ENCODE results near the gene CDCA7L.
A peak's percentile ranks its signal among the peaks of the same experiment; 100 is the strongest.
"Not testable (repeated sequence)": the region's sequence is repeated elsewhere in the genome, so short reads cannot be mapped to it uniquely, and the experiment has no call there.

Gene CDCA7L

GRCh38 chr7:21887353-21887752 lies 58.3 kb downstream of the CDCA7L start:
- no peak for TF ChIP-seq JUND (IDR thresholded peaks at IDR 0.05; ENCODE audit: low read depth)
- DNase-seq (ENCODE audit: low read depth in 1 of 2, low spot score in 1 of 2): no peak
- in situ Hi-C loops (cut with HindIII; ENCODE audit: low pct_unique_long_range_greater_than_20kb, low sequenced_read_pairs): no loop called here

DNA sequence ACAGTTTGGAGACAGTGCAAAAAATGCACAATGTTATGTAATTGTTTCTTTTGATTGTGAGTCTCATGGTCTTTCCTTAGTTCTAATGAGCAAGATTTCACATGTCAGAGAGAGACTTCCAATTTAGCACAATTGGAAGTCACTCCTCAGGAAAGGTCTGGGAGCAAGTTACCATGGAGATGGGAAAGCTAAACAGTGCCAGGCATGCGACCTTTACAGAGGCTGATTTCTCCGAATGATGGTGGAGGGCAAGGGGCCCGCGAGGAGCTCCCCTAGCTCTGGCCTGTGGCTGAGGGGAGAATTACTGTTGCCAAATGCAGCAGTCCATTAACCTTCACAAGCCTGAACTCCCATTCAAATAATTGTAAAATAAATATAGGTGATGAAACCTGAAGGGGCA lies 59.3 kb downstream of the CDCA7L start:
- no peak for DNase-seq (ENCODE audit: low read depth in 1 of 2, low spot score in 1 of 2)
- in situ Hi-C loops (cut with HindIII; ENCODE audit: low pct_unique_long_range_greater_than_20kb, low sequenced_read_pairs): no loop called here
- no peak for TF ChIP-seq JUND (IDR thresholded peaks at IDR 0.05; ENCODE audit: low read depth)

DNA sequence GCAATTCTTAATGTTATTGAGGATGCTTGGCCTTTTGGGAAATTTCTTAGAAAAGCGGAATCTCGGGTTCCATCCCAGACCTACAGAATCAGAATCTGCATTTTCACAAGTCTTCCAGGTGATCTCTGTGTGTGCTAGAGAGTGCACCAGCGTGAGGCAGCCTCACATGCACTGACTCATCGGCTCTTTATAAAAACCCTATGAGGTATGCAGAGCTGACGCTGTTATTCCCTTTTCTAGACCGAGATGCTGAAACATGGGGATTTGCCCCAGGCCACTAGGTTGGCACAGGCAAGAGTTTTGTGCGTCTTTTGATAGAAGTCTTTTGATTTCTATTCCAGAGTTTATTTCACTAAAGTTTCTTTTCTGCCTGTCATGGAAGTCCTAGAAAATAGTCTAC lies 61.2 kb downstream of the CDCA7L start:
- in situ Hi-C loops (cut with HindIII; ENCODE audit: low pct_unique_long_range_greater_than_20kb, low sequenced_read_pairs): no loop called here
- no peak for TF ChIP-seq JUND (IDR thresholded peaks at IDR 0.05; ENCODE audit: low read depth)
- no peak for DNase-seq (ENCODE audit: low read depth in 1 of 2, low spot score in 1 of 2)

- DNase-seq (ENCODE audit: low read depth in 1 of 2, low spot score in 1 of 2); in situ Hi-C loops (cut with HindIII; ENCODE audit: low pct_unique_long_range_greater_than_20kb, low sequenced_read_pairs): not testable (repeated sequence)
These were observed 62.2 kb downstream of the CDCA7L start for GRCh38 chr7:21883501-21883900.

DNA sequence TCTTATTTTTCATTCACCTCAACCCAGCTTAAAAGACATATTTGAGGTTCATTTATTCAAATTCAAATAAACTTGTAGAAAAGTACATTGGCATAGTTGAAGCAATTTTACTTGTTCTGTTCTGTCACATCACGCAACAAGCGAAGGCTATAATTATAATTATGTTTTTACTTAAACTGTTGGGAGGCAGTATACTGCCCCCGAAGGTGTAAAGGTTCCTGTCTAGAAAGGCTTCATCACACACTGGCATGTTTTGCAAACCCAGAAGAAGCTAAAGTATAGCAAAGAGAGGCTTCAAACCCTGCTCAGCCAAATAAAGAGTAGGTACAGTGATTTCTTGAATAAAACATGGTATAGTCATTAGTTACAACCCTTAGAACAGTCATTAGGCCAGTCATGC lies 62.6 kb downstream of the CDCA7L start:
- in situ Hi-C loops (cut with HindIII; ENCODE audit: low pct_unique_long_range_greater_than_20kb, low sequenced_read_pairs): no loop called here
- no peak for DNase-seq (ENCODE audit: low read depth in 1 of 2, low spot score in 1 of 2)
- no peak for TF ChIP-seq JUND (IDR thresholded peaks at IDR 0.05; ENCODE audit: low read depth)

GRCh38 chr7:21869785-21870402 lies 75.8 kb downstream of the CDCA7L start:
- no peak for TF ChIP-seq JUND (IDR thresholded peaks at IDR 0.05; ENCODE audit: low read depth)
- in situ Hi-C loops (cut with HindIII; ENCODE audit: low pct_unique_long_range_greater_than_20kb, low sequenced_read_pairs): no loop called here
- DNase-seq (ENCODE audit: low read depth in 1 of 2, low spot score in 1 of 2): peak in 1 of 2 experiments; percentile 22

DNA sequence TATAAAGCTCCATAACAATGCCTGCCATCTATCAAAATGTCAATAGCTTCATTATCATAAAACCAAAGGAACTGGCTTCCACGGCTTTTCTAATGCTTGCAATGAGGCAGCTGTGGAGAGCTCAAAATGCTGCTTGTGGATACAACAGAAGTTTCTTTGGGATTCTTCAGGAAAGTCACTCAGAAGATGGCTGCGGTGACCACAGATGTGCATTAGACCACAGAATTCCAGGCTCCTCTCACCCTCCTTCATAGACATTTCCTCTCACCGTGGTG lies 77.2 kb downstream of the CDCA7L start:
- no peak for DNase-seq (ENCODE audit: low read depth in 1 of 2, low spot score in 1 of 2)
- no peak for TF ChIP-seq JUND (IDR thresholded peaks at IDR 0.05; ENCODE audit: low read depth)
- in situ Hi-C loops (cut with HindIII; ENCODE audit: low pct_unique_long_range_greater_than_20kb, low sequenced_read_pairs): no loop called here

GRCh38 chr7:21867816-21868575 lies 77.7 kb downstream of the CDCA7L start:
- in situ Hi-C loops (cut with HindIII; ENCODE audit: low pct_unique_long_range_greater_than_20kb, low sequenced_read_pairs): no loop called here
- no peak for TF ChIP-seq JUND (IDR thresholded peaks at IDR 0.05; ENCODE audit: low read depth)
- no peak for DNase-seq (ENCODE audit: low read depth in 1 of 2, low spot score in 1 of 2)

DNA sequence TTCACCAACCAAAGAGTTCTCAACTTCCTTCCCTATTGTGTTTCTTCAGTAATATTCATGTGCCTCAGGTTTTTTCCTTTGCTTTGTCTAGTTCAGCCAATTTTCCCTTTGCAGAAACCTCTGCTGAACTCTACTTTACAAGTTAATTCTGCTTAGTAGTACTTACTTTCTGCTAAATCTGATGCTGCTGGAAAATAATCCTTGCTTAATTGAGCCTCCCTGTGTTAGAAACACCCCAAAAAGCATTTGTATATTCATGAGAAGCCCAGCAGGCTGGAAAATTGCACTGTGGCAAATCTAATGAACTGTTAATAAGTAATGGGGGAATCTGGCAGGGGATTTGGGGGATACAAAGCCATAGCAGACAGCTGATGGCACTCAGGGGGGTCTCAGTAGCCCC lies 78.5 kb downstream of the CDCA7L start:
- in situ Hi-C loops (cut with HindIII; ENCODE audit: low pct_unique_long_range_greater_than_20kb, low sequenced_read_pairs): no loop called here
- no peak for TF ChIP-seq JUND (IDR thresholded peaks at IDR 0.05; ENCODE audit: low read depth)
- no peak for DNase-seq (ENCODE audit: low read depth in 1 of 2, low spot score in 1 of 2)

DNA sequence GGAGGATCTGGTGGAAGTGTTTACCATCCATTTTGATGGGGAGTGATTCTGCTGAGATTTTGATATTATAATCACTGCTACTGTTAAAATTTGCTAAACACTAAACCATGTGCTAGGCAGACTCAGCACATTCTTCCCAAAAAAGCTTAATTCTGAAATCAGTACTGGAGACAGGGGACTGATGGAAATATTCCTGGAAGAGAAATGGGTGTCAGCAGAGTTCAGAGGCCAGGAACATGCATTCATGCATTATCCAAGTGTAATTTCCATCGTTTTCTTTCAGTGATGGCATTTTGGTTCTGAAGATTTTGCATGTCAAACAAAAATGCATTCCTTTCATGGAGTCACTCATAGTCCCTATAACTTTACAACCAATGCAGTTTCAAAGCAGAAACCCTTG lies 79.0 kb downstream of the CDCA7L start:
- DNase-seq (ENCODE audit: low read depth in 1 of 2, low spot score in 1 of 2): no peak
- no peak for TF ChIP-seq JUND (IDR thresholded peaks at IDR 0.05; ENCODE audit: low read depth)
- in situ Hi-C loops (cut with HindIII; ENCODE audit: low pct_unique_long_range_greater_than_20kb, low sequenced_read_pairs): no loop called here

DNA sequence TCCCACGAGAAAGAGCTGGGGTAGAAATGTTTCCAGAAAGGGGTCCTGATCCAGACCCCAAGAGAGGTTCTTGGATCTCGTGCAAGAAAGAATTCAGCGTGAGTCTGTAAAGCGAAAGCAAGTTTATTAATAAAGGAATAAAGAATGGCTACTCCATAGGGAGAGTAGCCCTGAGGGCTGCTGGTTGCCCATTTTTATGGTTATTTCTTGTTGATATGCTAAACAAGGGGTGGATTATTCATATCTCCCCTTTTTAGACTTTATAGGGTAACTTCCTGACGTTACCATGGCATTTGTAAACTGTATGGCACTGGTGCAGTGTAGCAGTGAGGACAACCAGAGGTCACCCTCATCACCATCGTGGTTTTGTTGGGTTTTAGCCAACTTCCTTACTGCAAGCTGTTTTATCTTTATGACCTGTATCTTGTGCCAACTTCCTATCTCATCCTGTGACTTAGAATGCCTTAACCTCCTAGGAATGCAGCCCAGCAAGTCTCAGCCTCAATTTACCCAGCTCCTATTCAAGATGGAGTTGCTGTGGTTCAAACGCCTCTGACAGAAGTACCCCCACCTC lies 80.0 kb downstream of the CDCA7L start:
- DNase-seq (ENCODE audit: low read depth in 1 of 2, low spot score in 1 of 2); in situ Hi-C loops (cut with HindIII; ENCODE audit: low pct_unique_long_range_greater_than_20kb, low sequenced_read_pairs): not testable (repeated sequence)

DNA sequence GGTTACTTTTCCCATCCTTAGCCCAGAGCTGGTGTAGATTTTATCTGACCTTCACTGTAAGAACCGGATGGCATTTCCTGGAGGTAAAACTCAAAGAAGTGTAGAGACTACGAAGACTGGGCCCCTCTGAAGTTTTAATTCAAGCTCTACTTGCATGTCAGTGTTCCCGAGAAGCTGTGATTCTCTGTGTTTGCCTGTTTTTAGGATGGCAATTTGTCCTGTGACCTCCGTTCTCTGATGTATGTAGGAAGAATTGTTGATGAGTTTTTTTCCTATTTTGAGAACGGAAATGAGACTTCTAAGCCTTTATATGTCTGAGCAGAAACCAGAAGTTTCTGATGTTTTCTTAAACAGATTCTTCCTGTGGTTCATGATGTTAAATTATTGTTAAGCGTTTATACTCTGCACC lies 94.1 kb downstream of the CDCA7L start:
- DNase-seq (ENCODE audit: low read depth in 1 of 2, low spot score in 1 of 2): peak in 1 of 2 experiments; percentile 14
- TF ChIP-seq JUND (IDR thresholded peaks at IDR 0.05; ENCODE audit: low read depth): no peak
- in situ Hi-C loops (cut with HindIII; ENCODE audit: low pct_unique_long_range_greater_than_20kb, low sequenced_read_pairs): no loop called here
